HG02852 (cell line): ENCODE data around the gene ANP32E.

ENCODE experiments used
- ATAC-seq: cut with Tn5 transposase; IDR thresholded peaks from one replicate; pipeline ENCODE4 v1.9.1; 2021; ENCODE audit warnings: mild to moderate bottlenecking, moderate library complexity; ENCODE audit not compliant: unreplicated experiment

Gene ANP32E

GRCh38 chr1:150235852-150236613 lies at the start of gene ANP32E:
TSS of gene ANP32E (minus strand) at chr1:150236112. CDS start at chr1:150235786, 326 bp downstream.
- peak; percentile 78 for ATAC-seq

GRCh38 chr1:150283260-150283659 lies 47.3 kb upstream of the ANP32E start:
- no peak for ATAC-seq

GRCh38 chr1:150282558-150282958 lies 46.6 kb upstream of the ANP32E start:
- ATAC-seq: no peak

GRCh38 chr1:150281758-150282557 lies 46.0 kb upstream of the ANP32E start, which contains the start of gene CIART:
TSS of gene CIART (plus strand) at chr1:150282554. CDS start at chr1:150283268, 714 bp downstream.
- ATAC-seq: peak; percentile 78

- no peak for ATAC-seq
Measured at GRCh38 chr1:150281221-150281757, 45.4 kb upstream of the ANP32E start.

- no peak for ATAC-seq
Measured at GRCh38 chr1:150280138-150280707, 44.3 kb upstream of the ANP32E start.

- no peak for ATAC-seq
Measured at GRCh38 chr1:150273311-150273710, 37.4 kb upstream of the ANP32E start.

- ATAC-seq: no peak
Measured at GRCh38 chr1:150271291-150271959, 35.5 kb upstream of the ANP32E start.

- ATAC-seq: no peak
Measured at GRCh38 chr1:150269451-150269850, 33.5 kb upstream of the ANP32E start.

- peak; percentile 91 for ATAC-seq
Measured at GRCh38 chr1:150268705-150269403, 32.9 kb upstream of the ANP32E start, which contains the start of gene APH1A. TSS of gene APH1A (minus strand) at chr1:150269016. CDS start at chr1:150268810, 206 bp downstream.

GRCh38 chr1:150268340-150268704 lies 32.4 kb upstream of the ANP32E start:
- peak; percentile 20 for ATAC-seq

GRCh38 chr1:150267896-150268295 lies 32.0 kb upstream of the ANP32E start:
- ATAC-seq: no peak

GRCh38 chr1:150263549-150263948 lies 27.6 kb upstream of the ANP32E start:
- no peak for ATAC-seq

- no peak for ATAC-seq
Measured at GRCh38 chr1:150262388-150263320, 26.7 kb upstream of the ANP32E start.

GRCh38 chr1:150261367-150261766 lies 25.5 kb upstream of the ANP32E start:
- ATAC-seq: no peak

GRCh38 chr1:150259758-150260669 lies 24.1 kb upstream of the ANP32E start:
- no peak for ATAC-seq

- no peak for ATAC-seq
Measured at GRCh38 chr1:150259217-150259616, 23.3 kb upstream of the ANP32E start.
